H1 (cell line): ENCODE results near the gene HOXA13. TPM values are rescaled to one million over a fixed set of nuclear protein-coding genes. Genes with fewer than 3 reads are reported as not detected.

Experiments
- CEBPB ChIP-seq: IDR thresholded peaks from 2 replicates; pipeline ENCODE4 v1.6.1; 2012; ENCODE audit warnings: low read depth, low read length
- KDM1A ChIP-seq: fragments of 200-600, 300-600 bp; sonication (generic); IDR thresholded peaks from 2 replicates; pipeline ENCODE4 v1.7.1; 2016; ENCODE audit warnings: mild to moderate bottlenecking, low read length, borderline replicate concordance
- POU5F1 ChIP-seq: IDR thresholded peaks from 2 replicates; pipeline ENCODE4 v1.6.1; 2011; ENCODE audit warnings: low read depth, mild to moderate bottlenecking, low read length, moderate library complexity
- RAD21 ChIP-seq, 2 experiments: IDR thresholded peaks in 1 of 2; conservative IDR thresholded peaks in 1 of 2; 2 replicates each; pipeline ENCODE4 v1.6.1; 2011; ENCODE audit warnings: low read depth in 2 of 2, low read length in 2 of 2, improper control_type of control experiment in 1 of 2, inconsistent platforms in 1 of 2, mild to moderate bottlenecking in 1 of 2, moderate library complexity in 1 of 2
- RXRA ChIP-seq: IDR thresholded peaks from 2 replicates; pipeline ENCODE4 v1.6.1; 2011; ENCODE audit warnings: low read depth, mild to moderate bottlenecking, low read length, moderate library complexity; ENCODE audit not compliant: insufficient read depth
- SIRT6 ChIP-seq: IDR thresholded peaks from one replicate; pipeline ENCODE4 v1.7.1; 2012; ENCODE audit warnings: low read length, inconsistent platforms
- SP4 ChIP-seq: IDR thresholded peaks from 2 replicates; pipeline ENCODE4 v1.6.1; 2012; ENCODE audit warnings: low read length, inconsistent platforms
- SRF ChIP-seq: IDR thresholded peaks from 2 replicates; pipeline ENCODE4 v1.6.1; 2011; ENCODE audit warnings: mild to moderate bottlenecking, low read depth, low read length, moderate library complexity
- polyA plus RNA-seq, 7 experiments: library from polyadenylated mRNA; depleted of rRNA in 3 of 7; stranded (reverse) in 5 of 7; unstranded in 2 of 7; fragments of >200 nt in 5 of 7; fragments of 200-250 nt in 2 of 7; gene quantifications; 1 replicate in 5 of 7; 2 replicates in 1 of 7; 4 replicates in 1 of 7; pipeline versions ENCODE4 v1.2.1 to v1.2.3, GENCODE V29; 2011 to 2013; ENCODE audit warnings: missing spikeins in 2 of 7, mixed read lengths in 2 of 7
- total RNA-seq: library from RNA; stranded (reverse); fragmentation: NEBNext Ultra II Directional; extraction: Animal tissue kit (Norgen Biotek cat#: 25700); gene quantifications from 2 replicates; pipeline ENCODE4 v1.2.1, GENCODE V29; 2021
- TF ChIP-seq, protein P1 (sequence below): IDR thresholded peaks from 2 replicates; pipeline ENCODE4 v1.6.1; 2011; ENCODE audit warnings: low read depth, mild to moderate bottlenecking, low read length; ENCODE audit not compliant: insufficient read depth
- TF ChIP-seq, protein P2 (sequence below): IDR thresholded peaks from 2 replicates; pipeline ENCODE4 v1.6.1; 2012; ENCODE audit warnings: inconsistent platforms

The HOXA13 gene
- total and polyA plus RNA-seq, 2 of the 8 experiments (the other 6 are each of a cell fraction or from before 2014, with no cell fraction given): not detected

DNA sequence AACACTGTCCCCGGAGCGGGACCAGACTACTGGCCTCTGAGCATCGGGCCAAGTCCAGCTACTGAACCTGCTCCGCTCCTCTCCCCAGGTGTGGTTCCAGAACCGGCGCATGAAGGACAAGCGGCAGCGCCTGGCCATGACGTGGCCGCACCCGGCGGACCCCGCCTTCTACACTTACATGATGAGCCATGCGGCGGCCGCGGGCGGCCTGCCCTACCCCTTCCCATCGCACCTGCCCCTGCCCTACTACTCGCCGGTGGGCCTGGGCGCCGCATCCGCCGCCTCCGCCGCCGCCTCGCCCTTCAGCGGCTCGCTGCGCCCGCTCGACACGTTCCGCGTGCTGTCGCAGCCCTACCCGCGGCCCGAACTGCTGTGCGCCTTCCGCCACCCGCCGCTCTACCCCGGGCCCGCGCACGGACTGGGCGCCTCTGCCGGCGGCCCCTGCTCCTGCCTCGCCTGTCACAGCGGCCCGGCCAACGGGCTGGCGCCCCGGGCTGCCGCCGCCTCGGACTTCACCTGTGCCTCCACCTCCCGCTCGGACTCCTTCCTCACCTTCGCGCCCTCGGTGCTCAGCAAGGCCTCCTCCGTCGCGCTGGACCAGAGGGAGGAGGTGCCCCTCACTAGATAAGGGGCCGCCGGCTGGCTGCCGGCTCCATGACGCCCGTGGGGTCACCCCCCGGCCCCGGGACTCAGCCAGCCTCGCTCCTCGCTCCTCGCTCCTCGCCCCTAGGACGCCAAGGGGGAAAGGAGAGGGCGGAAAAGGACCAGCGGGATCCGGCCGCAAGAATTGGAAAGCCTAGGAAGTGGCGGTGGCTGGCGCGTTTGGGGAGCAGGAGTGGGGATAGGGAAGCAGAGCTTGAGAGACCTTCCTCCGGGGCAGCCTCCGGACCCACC, 46.2 kb upstream of the HOXA13 start (continued):
- TF ChIP-seq SIRT6 (no peak), SP4 (no peak), POU5F1 (no peak), RAD21 (IDR thresholded peaks at IDR 0.05 in 1 of 2, conservative IDR thresholded peaks at IDR 0.05 in 1 of 2; ENCODE audit: low read depth in 2 of 2, low read length in 2 of 2) (peak in 1 of 2 experiments; percentile 3; a peak in 1 of 4 replicates), SRF (no peak), KDM1A (0 out of 2 replicates have a peak, but pooled peaks have one; percentile 12), RXRA (no peak), CEBPB (no peak)
- TF ChIP-seq, protein P1, sequence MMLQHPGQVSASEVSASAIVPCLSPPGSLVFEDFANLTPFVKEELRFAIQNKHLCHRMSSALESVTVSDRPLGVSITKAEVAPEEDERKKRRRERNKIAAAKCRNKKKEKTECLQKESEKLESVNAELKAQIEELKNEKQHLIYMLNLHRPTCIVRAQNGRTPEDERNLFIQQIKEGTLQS: no peak
- TF ChIP-seq, protein P2, sequence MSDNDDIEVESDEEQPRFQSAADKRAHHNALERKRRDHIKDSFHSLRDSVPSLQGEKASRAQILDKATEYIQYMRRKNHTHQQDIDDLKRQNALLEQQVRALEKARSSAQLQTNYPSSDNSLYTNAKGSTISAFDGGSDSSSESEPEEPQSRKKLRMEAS: 0 out of 2 replicates have a peak, but pooled peaks have one; percentile 57
